ENCODE measurements around the gene STAG1.
"Not testable (repeated sequence)": the region's sequence is repeated elsewhere in the genome, so short reads cannot be mapped to it uniquely, and the experiment has no call there.

DNA sequence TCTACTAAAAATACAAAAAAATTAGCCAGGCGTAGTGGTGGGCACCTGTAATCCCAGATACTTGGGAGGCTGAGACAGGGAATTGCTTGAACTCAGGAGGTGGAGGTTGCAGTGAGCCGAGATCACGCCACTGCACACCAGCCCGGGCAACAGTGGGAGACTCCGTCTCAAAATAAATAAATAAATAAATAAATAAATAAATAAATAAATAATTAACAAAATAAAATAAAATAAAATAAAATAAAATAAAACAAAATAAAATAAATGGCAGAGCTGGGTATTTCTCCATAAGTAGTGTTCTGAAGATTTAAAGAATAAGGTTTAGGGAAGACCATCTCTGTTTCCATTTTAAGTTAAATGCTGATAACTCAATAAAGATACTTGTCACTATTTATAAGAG lies 376.4 kb downstream of the STAG1 start:
- TF ChIP-seq POLR2A (IDR thresholded peaks at IDR 0.05; ENCODE audit: low read length); CTCF (IDR thresholded peaks at IDR 0.05); MYC (IDR thresholded peaks at IDR 0.05; ENCODE audit: borderline replicate concordance, low read length); ZFP36 (IDR thresholded peaks at IDR 0.05; ENCODE audit: borderline replicate concordance, partially characterized antibody); PHF8 (IDR thresholded peaks at IDR 0.05; ENCODE audit: borderline replicate concordance, low read depth); KDM1A (IDR thresholded peaks at IDR 0.05; ENCODE audit: low read depth); JUN (IDR thresholded peaks at IDR 0.05); EHMT2 (IDR thresholded peaks at IDR 0.05; ENCODE audit: low read depth); REST (IDR thresholded peaks at IDR 0.05); EP300 (IDR thresholded peaks at IDR 0.05); ELK1 (IDR thresholded peaks at IDR 0.05; ENCODE audit: low read depth, low read length); JUNB (IDR thresholded peaks at IDR 0.05): not testable (repeated sequence)
- TF ChIP-seq, protein P1, sequence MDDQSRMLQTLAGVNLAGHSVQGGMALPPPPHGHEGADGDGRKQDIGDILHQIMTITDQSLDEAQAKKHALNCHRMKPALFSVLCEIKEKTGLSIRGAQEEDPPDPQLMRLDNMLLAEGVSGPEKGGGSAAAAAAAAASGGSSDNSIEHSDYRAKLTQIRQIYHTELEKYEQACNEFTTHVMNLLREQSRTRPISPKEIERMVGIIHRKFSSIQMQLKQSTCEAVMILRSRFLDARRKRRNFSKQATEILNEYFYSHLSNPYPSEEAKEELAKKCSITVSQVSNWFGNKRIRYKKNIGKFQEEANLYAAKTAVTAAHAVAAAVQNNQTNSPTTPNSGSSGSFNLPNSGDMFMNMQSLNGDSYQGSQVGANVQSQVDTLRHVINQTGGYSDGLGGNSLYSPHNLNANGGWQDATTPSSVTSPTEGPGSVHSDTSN (IDR thresholded peaks at IDR 0.05): not testable (repeated sequence)
- TF ChIP-seq, protein P2, sequence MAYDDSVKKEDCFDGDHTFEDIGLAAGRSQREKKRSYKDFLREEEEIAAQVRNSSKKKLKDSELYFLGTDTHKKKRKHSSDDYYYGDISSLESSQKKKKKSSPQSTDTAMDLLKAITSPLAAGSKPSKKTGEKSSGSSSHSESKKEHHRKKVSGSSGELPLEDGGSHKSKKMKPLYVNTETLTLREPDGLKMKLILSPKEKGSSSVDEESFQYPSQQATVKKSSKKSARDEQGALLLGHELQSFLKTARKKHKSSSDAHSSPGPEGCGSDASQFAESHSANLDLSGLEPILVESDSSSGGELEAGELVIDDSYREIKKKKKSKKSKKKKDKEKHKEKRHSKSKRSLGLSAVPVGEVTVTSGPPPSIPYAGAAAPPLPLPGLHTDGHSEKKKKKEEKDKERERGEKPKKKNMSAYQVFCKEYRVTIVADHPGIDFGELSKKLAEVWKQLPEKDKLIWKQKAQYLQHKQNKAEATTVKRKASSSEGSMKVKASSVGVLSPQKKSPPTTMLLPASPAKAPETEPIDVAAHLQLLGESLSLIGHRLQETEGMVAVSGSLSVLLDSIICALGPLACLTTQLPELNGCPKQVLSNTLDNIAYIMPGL (CRISPR knock-in tag; IDR thresholded peaks at IDR 0.05; ENCODE audit: borderline replicate concordance): not testable (repeated sequence)
